Activated naive CD4-positive, alpha-beta T cell treated with anti-CD3 and anti-CD28 coated beads, Interleukin-2, amount 50 U/mL, for 72 hours (primary cell): ENCODE measurements around the gene MBLAC1. TPM values are rescaled to one million over a fixed set of nuclear protein-coding genes. Genes with fewer than 3 reads are reported as not detected.

Source experiments
- ATAC-seq, 2 donors: fragments of 150-1000 bp; cut with Tn5 transposase; 2 replicates each; pipeline ENCODE4 v1.10.0; 2021; ENCODE audit warnings: mild to moderate bottlenecking in 2 of 2, moderate library complexity in 2 of 2
- DNase-seq, 2 donors: peaks; one replicate each; pipeline ENCODE4 v3.0.0; 2021 to 2022; ENCODE audit warnings: low spot score in 2 of 2
- H3K27ac Mint-ChIP-seq, 2 donors: one replicate each; pipeline ENCODE4 v1.8.0; 2022; ENCODE audit warnings: mild to moderate bottlenecking in 2 of 2, mixed read lengths in 2 of 2
- H3K36me3 Mint-ChIP-seq, 2 donors: one replicate each; pipeline ENCODE4 v1.8.0; 2022; ENCODE audit warnings: mixed read lengths in 2 of 2
- H3K9me3 Mint-ChIP-seq, 2 donors: one replicate each; pipeline ENCODE4 v1.8.0; 2022; ENCODE audit warnings: mixed read lengths in 2 of 2
- total RNA-seq, 2 donors: library from RNA; stranded (reverse); gene quantifications; one replicate each; pipeline ENCODE4 v1.2.3, GENCODE V29; 2022

MBLAC1 gene
- total RNA-seq, 2 donors from 2014 or later = 2.6 to 5.6 TPM

- DNase-seq = no peak
- no peaks in the 10 kb centered on the region for H3K9me3 Mint-ChIP-seq
- ATAC-seq = no peak
- H3K27ac Mint-ChIP-seq = peak overlapping the region in 1 of 2 donors; percentile 75
- H3K36me3 Mint-ChIP-seq = peaks cover 32 to 40% of the 10 kb centered on the region in 2 donors
These were observed 33.7 kb upstream of the MBLAC1 start for GRCh38 chr7:100093054-100093453.

- Mint-ChIP-seq H3K27ac (peak overlapping the region; percentile 75 to 91), H3K9me3 (no peaks in the 10 kb centered on the region), H3K36me3 (peaks cover 36 to 44% of the 10 kb centered on the region in 2 donors)
- DNase-seq (no peak), ATAC-seq (no peak)
These were observed 33.3 kb upstream of the MBLAC1 start for GRCh38 chr7:100093498-100093897.

- Mint-ChIP-seq H3K36me3 (peaks cover 41 to 49% of the 10 kb centered on the region in 2 donors), H3K27ac (peak overlapping the region; percentile 75 to 91), H3K9me3 (no peaks in the 10 kb centered on the region)
- DNase-seq (no peak), ATAC-seq (no peak)
These were observed 32.8 kb upstream of the MBLAC1 start for GRCh38 chr7:100093925-100094486.

GRCh38 chr7:100095289-100095688 lies 31.5 kb upstream of the MBLAC1 start:
- Mint-ChIP-seq H3K27ac (peak overlapping the region in 1 of 2 donors; percentile 52), H3K9me3 (no peaks in the 10 kb centered on the region), H3K36me3 (peaks cover 53 to 54% of the 10 kb centered on the region in 2 donors)
- no peak for ATAC-seq
- DNase-seq = no peak

GRCh38 chr7:100095704-100096103 lies 31.1 kb upstream of the MBLAC1 start:
- no peaks in the 10 kb centered on the region for H3K9me3 Mint-ChIP-seq
- DNase-seq (no peak), ATAC-seq (no peak)
- H3K27ac Mint-ChIP-seq = peak overlapping the region in 1 of 2 donors; percentile 52
- H3K36me3 Mint-ChIP-seq = peaks cover 57% of the 10 kb centered on the region in 2 donors

GRCh38 chr7:100098913-100099312 lies 27.9 kb upstream of the MBLAC1 start:
- H3K9me3 Mint-ChIP-seq = no peaks in the 10 kb centered on the region
- peaks cover 49 to 50% of the 10 kb centered on the region in 2 donors for H3K36me3 Mint-ChIP-seq
- DNase-seq = no peak
- peak overlapping the region; percentile 88 to 96 for H3K27ac Mint-ChIP-seq
- no peak for ATAC-seq

- H3K27ac Mint-ChIP-seq = peak overlapping the region; percentile 88 to 96
- no peaks in the 10 kb centered on the region for H3K9me3 Mint-ChIP-seq
- ATAC-seq (no peak), DNase-seq (no peak)
- peaks cover 47 to 48% of the 10 kb centered on the region in 2 donors for H3K36me3 Mint-ChIP-seq
These were observed 27.3 kb upstream of the MBLAC1 start for GRCh38 chr7:100099452-100099851.

GRCh38 chr7:100100420-100101015 lies 26.2 kb upstream of the MBLAC1 start:
- peaks cover 39 to 43% of the 10 kb centered on the region in 2 donors for H3K36me3 Mint-ChIP-seq
- no peaks in the 10 kb centered on the region for H3K9me3 Mint-ChIP-seq
- peak; percentile 80 to 81 for ATAC-seq
- H3K27ac Mint-ChIP-seq = peak overlapping the region; percentile 88 to 96
- peak; percentile 87 to 91 for DNase-seq

- Mint-ChIP-seq H3K9me3 (no peaks in the 10 kb centered on the region), H3K27ac (peak within 1 kb of the TSS; percentile 88 to 96), H3K36me3 (peaks cover 34 to 37% of the 10 kb centered on the region in 2 donors)
- ATAC-seq (peak; percentile 91 to 94), DNase-seq (peak; percentile 97 to 98)
These were observed 25.5 kb upstream of the MBLAC1 start, which contains the start of the genes AP4M1 and MCM7 for GRCh38 chr7:100101016-100101862. TSS of gene AP4M1 (plus strand) at chr7:100101643. CDS start at chr7:100101715, 72 bp downstream. TSS of gene MCM7 (minus strand) at chr7:100101397. CDS start at chr7:100101294, 103 bp downstream.

- DNase-seq (no peak), ATAC-seq (no peak)
- H3K9me3 Mint-ChIP-seq = no peaks in the 10 kb centered on the region
- peak overlapping the region; percentile 68 to 88 for H3K27ac Mint-ChIP-seq
- peaks cover 24 to 25% of the 10 kb centered on the region in 2 donors for H3K36me3 Mint-ChIP-seq
These were observed 23.6 kb upstream of the MBLAC1 start for GRCh38 chr7:100102950-100103840.

- DNase-seq = no peak
- peaks cover under 1 to 2% of the 10 kb centered on the region in 2 donors for H3K36me3 Mint-ChIP-seq
- no peak overlapping the region for H3K27ac Mint-ChIP-seq
- no peak for ATAC-seq
- H3K9me3 Mint-ChIP-seq = no peaks in the 10 kb centered on the region
These were observed 21.2 kb upstream of the MBLAC1 start for GRCh38 chr7:100105534-100105933.

- no peak for DNase-seq
- no peak for ATAC-seq
- H3K27ac Mint-ChIP-seq = peak overlapping the region in 1 of 2 donors; percentile 47
- no peaks in the 10 kb centered on the region for H3K36me3 Mint-ChIP-seq
- H3K9me3 Mint-ChIP-seq = no peaks in the 10 kb centered on the region
These were observed 20.1 kb upstream of the MBLAC1 start for GRCh38 chr7:100106633-100107032.

- Mint-ChIP-seq H3K9me3 (no peaks in the 10 kb centered on the region), H3K36me3 (no peaks in the 10 kb centered on the region), H3K27ac (peak overlapping the region in 1 of 2 donors; percentile 47)
- ATAC-seq = no peak
- no peak for DNase-seq
These were observed 19.5 kb upstream of the MBLAC1 start for GRCh38 chr7:100107125-100107737.

- H3K9me3 Mint-ChIP-seq = no peaks in the 10 kb centered on the region
- H3K36me3 Mint-ChIP-seq = no peaks in the 10 kb centered on the region
- no peak for ATAC-seq
These were observed 18.9 kb upstream of the MBLAC1 start for GRCh38 chr7:100107890-100108289.

GRCh38 chr7:100109521-100110163 lies 17.1 kb upstream of the MBLAC1 start:
- Mint-ChIP-seq H3K36me3 (peaks cover 0 to 4% of the 10 kb centered on the region in 2 donors), H3K27ac (no peak overlapping the region), H3K9me3 (no peaks in the 10 kb centered on the region)
- no peak for DNase-seq
- ATAC-seq = no peak

More at GRCh38 chr7:100107890-100108289, 18.9 kb upstream of the MBLAC1 start:
- no peak overlapping the region for H3K27ac Mint-ChIP-seq
- DNase-seq = no peak
